ENCODE data around the gene UBTD2.

DNA sequence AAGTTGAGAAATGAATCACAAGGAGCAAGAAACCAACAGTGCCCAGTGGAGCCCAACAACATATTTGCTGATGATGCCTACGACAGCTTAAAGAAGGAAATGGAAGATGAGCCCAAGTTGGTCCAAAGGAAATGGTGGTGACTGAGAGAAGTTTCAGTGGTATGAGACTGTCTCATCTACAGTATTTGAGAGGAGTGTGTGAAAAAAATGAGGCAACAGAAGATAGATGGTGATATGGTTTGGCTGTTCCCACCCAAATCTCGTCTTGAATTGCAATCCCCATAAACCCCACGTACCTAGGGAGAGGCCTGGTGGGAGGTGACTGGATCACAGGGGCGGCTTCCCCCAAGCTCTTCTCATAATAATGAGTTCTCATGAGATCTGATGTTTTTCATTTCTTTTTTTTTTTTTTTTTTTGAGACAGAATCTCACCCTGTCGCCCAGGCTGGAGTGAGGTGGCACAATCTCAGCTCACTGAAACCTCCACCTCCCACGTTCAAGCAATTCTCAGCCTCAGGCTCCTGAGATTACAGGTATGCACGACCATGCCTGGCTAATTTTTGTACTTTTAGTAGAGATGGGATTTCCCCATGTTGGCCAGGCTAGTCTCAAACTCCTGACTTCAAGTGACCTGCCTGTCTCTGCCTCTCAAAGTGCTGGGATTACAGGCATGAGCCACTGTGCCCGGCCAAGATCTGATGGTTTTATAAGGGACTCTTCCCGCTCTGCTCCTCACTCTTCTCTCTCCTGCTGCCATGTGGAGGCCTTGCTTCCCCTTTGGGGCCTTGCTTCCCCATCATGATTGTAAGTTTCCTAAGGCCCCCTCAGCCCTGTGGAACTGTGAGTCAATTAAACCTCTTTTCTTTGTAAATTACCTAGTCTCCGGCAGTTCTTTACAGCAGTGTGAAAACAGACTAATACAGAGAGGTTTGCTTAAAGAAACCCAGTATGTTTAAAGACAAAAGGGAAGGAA, 59.4 kb downstream of the UBTD2 start:
- TF ChIP-seq POLR2A (IDR thresholded peaks at IDR 0.05) (no peak), POLR2AphosphoS5 (IDR thresholded peaks at IDR 0.05) (no peak)
- TF ChIP-seq, protein P1, sequence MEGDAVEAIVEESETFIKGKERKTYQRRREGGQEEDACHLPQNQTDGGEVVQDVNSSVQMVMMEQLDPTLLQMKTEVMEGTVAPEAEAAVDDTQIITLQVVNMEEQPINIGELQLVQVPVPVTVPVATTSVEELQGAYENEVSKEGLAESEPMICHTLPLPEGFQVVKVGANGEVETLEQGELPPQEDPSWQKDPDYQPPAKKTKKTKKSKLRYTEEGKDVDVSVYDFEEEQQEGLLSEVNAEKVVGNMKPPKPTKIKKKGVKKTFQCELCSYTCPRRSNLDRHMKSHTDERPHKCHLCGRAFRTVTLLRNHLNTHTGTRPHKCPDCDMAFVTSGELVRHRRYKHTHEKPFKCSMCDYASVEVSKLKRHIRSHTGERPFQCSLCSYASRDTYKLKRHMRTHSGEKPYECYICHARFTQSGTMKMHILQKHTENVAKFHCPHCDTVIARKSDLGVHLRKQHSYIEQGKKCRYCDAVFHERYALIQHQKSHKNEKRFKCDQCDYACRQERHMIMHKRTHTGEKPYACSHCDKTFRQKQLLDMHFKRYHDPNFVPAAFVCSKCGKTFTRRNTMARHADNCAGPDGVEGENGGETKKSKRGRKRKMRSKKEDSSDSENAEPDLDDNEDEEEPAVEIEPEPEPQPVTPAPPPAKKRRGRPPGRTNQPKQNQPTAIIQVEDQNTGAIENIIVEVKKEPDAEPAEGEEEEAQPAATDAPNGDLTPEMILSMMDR (IDR thresholded peaks at IDR 0.05 in 8 of 11, conservative IDR thresholded peaks at IDR 0.05 in 3 of 11) = no peak
